ENCODE data around the gene TCF7.

TCF7 gene

GRCh38 chr5:134113902-134114875, at the start of gene TCF7:
Gene TCF7, plus strand, starts transcription at chr5:134114681. Its CDS starts 226 bp downstream, at chr5:134114907.
- peak; percentile 80 for DNase-seq

GRCh38 chr5:134069553-134069952, 44.9 kb upstream of the TCF7 start:
- DNase-seq: no peak

GRCh38 chr5:134070725-134071613, 43.5 kb upstream of the TCF7 start:
- DNase-seq: peak; percentile 71

GRCh38 chr5:134071614-134072207, 42.8 kb upstream of the TCF7 start:
- DNase-seq: no peak

GRCh38 chr5:134072471-134073210, 41.8 kb upstream of the TCF7 start:
- no peak for DNase-seq

GRCh38 chr5:134073404-134073803, 41.1 kb upstream of the TCF7 start:
- DNase-seq: no peak

- no peak for DNase-seq
Observed at GRCh38 chr5:134075102-134075501, 39.4 kb upstream of the TCF7 start.

GRCh38 chr5:134077926-134078580, 36.4 kb upstream of the TCF7 start:
- DNase-seq: peak; percentile 46

GRCh38 chr5:134079748-134080581, 34.5 kb upstream of the TCF7 start:
- DNase-seq: peak; percentile 83

GRCh38 chr5:134082264-134082992, 32.1 kb upstream of the TCF7 start:
- DNase-seq: no peak

- DNase-seq: no peak
Observed at GRCh38 chr5:134083517-134083916, 31.0 kb upstream of the TCF7 start.

GRCh38 chr5:134084022-134084565, 30.4 kb upstream of the TCF7 start:
- DNase-seq: no peak

GRCh38 chr5:134084570-134084969, 29.9 kb upstream of the TCF7 start:
- DNase-seq: no peak

GRCh38 chr5:134085411-134085810, 29.1 kb upstream of the TCF7 start:
- DNase-seq: no peak

- no peak for DNase-seq
Observed at GRCh38 chr5:134086225-134086942, 28.1 kb upstream of the TCF7 start.

- peak; percentile 90 for DNase-seq
Observed at GRCh38 chr5:134086943-134087305, 27.6 kb upstream of the TCF7 start.

GRCh38 chr5:134088291-134088690, 26.2 kb upstream of the TCF7 start:
- no peak for DNase-seq

GRCh38 chr5:134088994-134089560, 25.4 kb upstream of the TCF7 start:
- DNase-seq: no peak

GRCh38 chr5:134090522-134090921, 24.0 kb upstream of the TCF7 start:
- DNase-seq: peak; percentile 48
